Neural cell (in vitro differentiated cells): Measurements from ENCODE around the gene HOXC11.

Experiments
- EP300 ChIP-seq: fragments of 450-650 bp; conservative IDR thresholded peaks from 2 replicates; pipeline ENCODE4 v1.6.1; 2014; ENCODE audit warnings: antibody characterized with exemption, mild to moderate bottlenecking, moderate library complexity; ENCODE audit not compliant: poor library complexity, severe bottlenecking
- MXI1 ChIP-seq: fragments of 450-650 bp; conservative IDR thresholded peaks from 2 replicates; pipeline ENCODE4 v1.6.1; 2014; ENCODE audit warnings: antibody characterized with exemption, mild to moderate bottlenecking; ENCODE audit not compliant: poor library complexity, severe bottlenecking
- POLR2AphosphoS5 ChIP-seq: IDR thresholded peaks from 2 replicates; pipeline ENCODE4 v1.6.1; 2012
- RAD21 ChIP-seq: fragments of 450-650 bp; conservative IDR thresholded peaks from 2 replicates; pipeline ENCODE4 v1.6.1; 2014; ENCODE audit warnings: antibody characterized with exemption, mild to moderate bottlenecking, moderate library complexity
- TAF1 ChIP-seq: IDR thresholded peaks from 2 replicates; pipeline ENCODE4 v1.6.1; 2012; ENCODE audit warnings: low read depth
- TF ChIP-seq, protein P1 (sequence below): fragments of 450-650 bp; IDR thresholded peaks from 2 replicates; pipeline ENCODE4 v1.5.1; 2014; ENCODE audit warnings: antibody characterized with exemption, mild to moderate bottlenecking, moderate library complexity; ENCODE audit not compliant: poor library complexity, severe bottlenecking
- TF ChIP-seq, protein P2 (sequence below): IDR thresholded peaks from 2 replicates; pipeline ENCODE4 v1.6.1; 2012; ENCODE audit warnings: borderline replicate concordance

DNA sequence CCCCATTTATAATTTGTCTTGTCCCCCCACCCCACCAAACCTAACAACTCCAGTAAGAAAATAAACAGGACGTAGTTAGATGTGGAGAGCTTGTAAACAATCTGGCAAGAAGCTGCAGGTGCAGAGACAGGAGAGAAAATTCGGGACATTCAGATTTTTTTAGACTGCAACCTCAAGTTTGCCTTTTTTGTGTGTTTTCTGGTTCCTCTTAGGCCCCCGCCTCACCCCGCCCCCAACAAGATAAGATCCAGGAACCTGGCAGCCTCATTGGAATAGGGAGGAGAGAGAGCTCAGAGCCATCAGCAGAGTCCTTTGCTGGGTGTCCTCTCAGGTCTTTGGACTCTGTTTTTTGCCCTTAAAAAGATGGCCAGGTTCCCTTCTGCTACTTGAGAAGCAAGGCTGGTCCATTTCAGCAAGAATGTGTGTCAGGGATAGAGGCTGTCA is 14.9 kb downstream of the HOXC11 start:
- TF ChIP-seq, protein P1, sequence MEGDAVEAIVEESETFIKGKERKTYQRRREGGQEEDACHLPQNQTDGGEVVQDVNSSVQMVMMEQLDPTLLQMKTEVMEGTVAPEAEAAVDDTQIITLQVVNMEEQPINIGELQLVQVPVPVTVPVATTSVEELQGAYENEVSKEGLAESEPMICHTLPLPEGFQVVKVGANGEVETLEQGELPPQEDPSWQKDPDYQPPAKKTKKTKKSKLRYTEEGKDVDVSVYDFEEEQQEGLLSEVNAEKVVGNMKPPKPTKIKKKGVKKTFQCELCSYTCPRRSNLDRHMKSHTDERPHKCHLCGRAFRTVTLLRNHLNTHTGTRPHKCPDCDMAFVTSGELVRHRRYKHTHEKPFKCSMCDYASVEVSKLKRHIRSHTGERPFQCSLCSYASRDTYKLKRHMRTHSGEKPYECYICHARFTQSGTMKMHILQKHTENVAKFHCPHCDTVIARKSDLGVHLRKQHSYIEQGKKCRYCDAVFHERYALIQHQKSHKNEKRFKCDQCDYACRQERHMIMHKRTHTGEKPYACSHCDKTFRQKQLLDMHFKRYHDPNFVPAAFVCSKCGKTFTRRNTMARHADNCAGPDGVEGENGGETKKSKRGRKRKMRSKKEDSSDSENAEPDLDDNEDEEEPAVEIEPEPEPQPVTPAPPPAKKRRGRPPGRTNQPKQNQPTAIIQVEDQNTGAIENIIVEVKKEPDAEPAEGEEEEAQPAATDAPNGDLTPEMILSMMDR = no peak
- TF ChIP-seq POLR2AphosphoS5 (no peak), MXI1 (no peak), EP300 (no peak), TAF1 (no peak), RAD21 (no peak)
- TF ChIP-seq, protein P2, sequence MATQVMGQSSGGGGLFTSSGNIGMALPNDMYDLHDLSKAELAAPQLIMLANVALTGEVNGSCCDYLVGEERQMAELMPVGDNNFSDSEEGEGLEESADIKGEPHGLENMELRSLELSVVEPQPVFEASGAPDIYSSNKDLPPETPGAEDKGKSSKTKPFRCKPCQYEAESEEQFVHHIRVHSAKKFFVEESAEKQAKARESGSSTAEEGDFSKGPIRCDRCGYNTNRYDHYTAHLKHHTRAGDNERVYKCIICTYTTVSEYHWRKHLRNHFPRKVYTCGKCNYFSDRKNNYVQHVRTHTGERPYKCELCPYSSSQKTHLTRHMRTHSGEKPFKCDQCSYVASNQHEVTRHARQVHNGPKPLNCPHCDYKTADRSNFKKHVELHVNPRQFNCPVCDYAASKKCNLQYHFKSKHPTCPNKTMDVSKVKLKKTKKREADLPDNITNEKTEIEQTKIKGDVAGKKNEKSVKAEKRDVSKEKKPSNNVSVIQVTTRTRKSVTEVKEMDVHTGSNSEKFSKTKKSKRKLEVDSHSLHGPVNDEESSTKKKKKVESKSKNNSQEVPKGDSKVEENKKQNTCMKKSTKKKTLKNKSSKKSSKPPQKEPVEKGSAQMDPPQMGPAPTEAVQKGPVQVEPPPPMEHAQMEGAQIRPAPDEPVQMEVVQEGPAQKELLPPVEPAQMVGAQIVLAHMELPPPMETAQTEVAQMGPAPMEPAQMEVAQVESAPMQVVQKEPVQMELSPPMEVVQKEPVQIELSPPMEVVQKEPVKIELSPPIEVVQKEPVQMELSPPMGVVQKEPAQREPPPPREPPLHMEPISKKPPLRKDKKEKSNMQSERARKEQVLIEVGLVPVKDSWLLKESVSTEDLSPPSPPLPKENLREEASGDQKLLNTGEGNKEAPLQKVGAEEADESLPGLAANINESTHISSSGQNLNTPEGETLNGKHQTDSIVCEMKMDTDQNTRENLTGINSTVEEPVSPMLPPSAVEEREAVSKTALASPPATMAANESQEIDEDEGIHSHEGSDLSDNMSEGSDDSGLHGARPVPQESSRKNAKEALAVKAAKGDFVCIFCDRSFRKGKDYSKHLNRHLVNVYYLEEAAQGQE = no peak
